GM21381 (cell line): Measurements from ENCODE around the gene APBB1IP.

ENCODE experiments used
- ATAC-seq: cut with Tn5 transposase; IDR thresholded peaks from one replicate; pipeline ENCODE4 v1.9.1; 2021; ENCODE audit warnings: mild to moderate bottlenecking, moderate library complexity; ENCODE audit not compliant: unreplicated experiment

Gene APBB1IP

GRCh38 chr10:26505491-26505890 lies 67.3 kb downstream of the APBB1IP start:
- no peak for ATAC-seq

- ATAC-seq: no peak
These were observed 68.6 kb downstream of the APBB1IP start for GRCh38 chr10:26506736-26507135.

GRCh38 chr10:26507441-26507840 lies 69.3 kb downstream of the APBB1IP start:
- ATAC-seq: no peak

GRCh38 chr10:26508016-26508415 lies 69.9 kb downstream of the APBB1IP start:
- ATAC-seq: no peak

- no peak for ATAC-seq
These were observed 71.2 kb downstream of the APBB1IP start for GRCh38 chr10:26509307-26509706.

- ATAC-seq: no peak
These were observed 75.0 kb downstream of the APBB1IP start for GRCh38 chr10:26513101-26513500.

- no peak for ATAC-seq
These were observed 78.5 kb downstream of the APBB1IP start for GRCh38 chr10:26516540-26517101.

- ATAC-seq: no peak
These were observed 79.2 kb downstream of the APBB1IP start for GRCh38 chr10:26517141-26517867.

GRCh38 chr10:26519803-26520202 lies 81.7 kb downstream of the APBB1IP start:
- ATAC-seq: no peak

- ATAC-seq: no peak
These were observed 82.4 kb downstream of the APBB1IP start for GRCh38 chr10:26520575-26520974.

- ATAC-seq: no peak
These were observed 86.2 kb downstream of the APBB1IP start for GRCh38 chr10:26524161-26524896.

GRCh38 chr10:26525586-26525985 lies 87.4 kb downstream of the APBB1IP start:
- no peak for ATAC-seq

- no peak for ATAC-seq
These were observed 88.9 kb downstream of the APBB1IP start for GRCh38 chr10:26527018-26527417.

- ATAC-seq: no peak
These were observed 89.9 kb downstream of the APBB1IP start for GRCh38 chr10:26528048-26528447.

- ATAC-seq: peak; percentile 62
These were observed 90.7 kb downstream of the APBB1IP start for GRCh38 chr10:26528715-26529393.

GRCh38 chr10:26534384-26534783 lies 96.2 kb downstream of the APBB1IP start:
- no peak for ATAC-seq

GRCh38 chr10:26540601-26541000 lies 102.5 kb downstream of the APBB1IP start:
- ATAC-seq: no peak

- ATAC-seq: peak; percentile 75
These were observed 105.6 kb downstream of the APBB1IP start for GRCh38 chr10:26543567-26544306.

GRCh38 chr10:26544932-26545331 lies 106.8 kb downstream of the APBB1IP start:
- no peak for ATAC-seq

GRCh38 chr10:26550774-26551526 lies 112.8 kb downstream of the APBB1IP start:
- ATAC-seq: peak; percentile 74
